Measurements from ENCODE around the gene SLC16A7.
"Not testable (repeated sequence)": the region's sequence is repeated elsewhere in the genome, so short reads cannot be mapped to it uniquely, and the experiment has no call there.

- TF ChIP-seq, protein P1, sequence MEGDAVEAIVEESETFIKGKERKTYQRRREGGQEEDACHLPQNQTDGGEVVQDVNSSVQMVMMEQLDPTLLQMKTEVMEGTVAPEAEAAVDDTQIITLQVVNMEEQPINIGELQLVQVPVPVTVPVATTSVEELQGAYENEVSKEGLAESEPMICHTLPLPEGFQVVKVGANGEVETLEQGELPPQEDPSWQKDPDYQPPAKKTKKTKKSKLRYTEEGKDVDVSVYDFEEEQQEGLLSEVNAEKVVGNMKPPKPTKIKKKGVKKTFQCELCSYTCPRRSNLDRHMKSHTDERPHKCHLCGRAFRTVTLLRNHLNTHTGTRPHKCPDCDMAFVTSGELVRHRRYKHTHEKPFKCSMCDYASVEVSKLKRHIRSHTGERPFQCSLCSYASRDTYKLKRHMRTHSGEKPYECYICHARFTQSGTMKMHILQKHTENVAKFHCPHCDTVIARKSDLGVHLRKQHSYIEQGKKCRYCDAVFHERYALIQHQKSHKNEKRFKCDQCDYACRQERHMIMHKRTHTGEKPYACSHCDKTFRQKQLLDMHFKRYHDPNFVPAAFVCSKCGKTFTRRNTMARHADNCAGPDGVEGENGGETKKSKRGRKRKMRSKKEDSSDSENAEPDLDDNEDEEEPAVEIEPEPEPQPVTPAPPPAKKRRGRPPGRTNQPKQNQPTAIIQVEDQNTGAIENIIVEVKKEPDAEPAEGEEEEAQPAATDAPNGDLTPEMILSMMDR (IDR thresholded peaks at IDR 0.05), result not testable (repeated sequence)
- TF ChIP-seq POLR2AphosphoS5 (IDR thresholded peaks at IDR 0.05; ENCODE audit: insufficient read depth in 1 of 2, low read depth in 1 of 2); POLR2A (IDR thresholded peaks at IDR 0.05): not testable (repeated sequence)
Measured at GRCh38 chr12:59751091-59751490, 155.3 kb downstream of the SLC16A7 start.

All from vagina (tissue), 2 donors.